Measurements from ENCODE around the gene MAPK14. TPM values are rescaled to one million over a fixed set of nuclear protein-coding genes. Genes with fewer than 3 reads are reported as not detected.
A peak's percentile ranks its signal among the peaks of the same experiment; 100 is the strongest.

Gene MAPK14
- total and polyA plus RNA-seq, 9 of the 15 experiments (the other 6 are each of a cell fraction or from before 2014, with no cell fraction given), result 8.8 to 62.7 (median 35.5) TPM

- TF ChIP-seq VEZF1 (CRISPR knock-in tag; IDR thresholded peaks at IDR 0.05) (peak; percentile 57), ZNF175 (CRISPR knock-in tag; IDR thresholded peaks at IDR 0.05; ENCODE audit: low read depth) (no peak), THRB (CRISPR knock-in tag; conservative IDR thresholded peaks at IDR 0.05) (peak; percentile 90; the same call in 1 of the 2 replicates), STAT5A (IDR thresholded peaks at IDR 0.05; ENCODE audit: borderline replicate concordance, low read length) (peak; percentile 83), PHTF2 (CRISPR knock-in tag; IDR thresholded peaks at IDR 0.05) (no peak), ZBTB5 (IDR thresholded peaks at IDR 0.05) (0 out of 2 replicates have a peak, but pooled peaks have one; percentile 23), RB1 (IDR thresholded peaks at IDR 0.05; ENCODE audit: low read depth) (no peak), MLLT1 (IDR thresholded peaks at IDR 0.05) (peak; percentile 62 to 70; a peak in 2 of 4 replicates), ERF (CRISPR knock-in tag; IDR thresholded peaks at IDR 0.05) (no peak), XRCC5 (IDR thresholded peaks at IDR 0.05; ENCODE audit: low read depth, low read length) (no peak), HNRNPLL (IDR thresholded peaks at IDR 0.05; ENCODE audit: low read depth, low read length, poor library complexity, severe bottlenecking) (no peak), ARID1B (IDR thresholded peaks at IDR 0.05) (peak; percentile 98), MTA2 (IDR thresholded peaks at IDR 0.05; ENCODE audit: low read depth) (peak; percentile 91), CREB1 (IDR thresholded peaks at IDR 0.05) (no peak), CREB1 (CRISPR knock-in tag; IDR thresholded peaks at IDR 0.05) (no peak), SRSF9 (IDR thresholded peaks at IDR 0.05; ENCODE audit: borderline replicate concordance, low read depth, low read length) (no peak), EP300 (IDR thresholded peaks at IDR 0.05; ENCODE audit: low read length) (peak; percentile 87), ZBTB7A (IDR thresholded peaks at IDR 0.05; ENCODE audit: borderline replicate concordance, control insufficient read depth, low read depth, low read length) (no peak), PYGO2 (tag; IDR thresholded peaks at IDR 0.05) (0 out of 2 replicates have a peak, but pooled peaks have one; percentile 41), CREB5 (CRISPR knock-in tag; IDR thresholded peaks at IDR 0.05) (no peak), MBD2 (IDR thresholded peaks at IDR 0.05; ENCODE audit: borderline replicate concordance, low read depth) (0 out of 2 replicates have a peak, but pooled peaks have one; percentile 25)
Observed at GRCh38 chr6:36025260-36025931, 2.2 kb upstream of the MAPK14 start (continued).
